ENCODE data around the gene MYCBP. TPM values are rescaled to one million over a fixed set of nuclear protein-coding genes. Genes with fewer than 3 reads are reported as not detected.
A peak's percentile ranks its signal among the peaks of the same experiment; 100 is the strongest.

Gene MYCBP
- total and polyA plus RNA-seq, 11 donors: 3.0 to 26.2 (median 11.1) TPM

DNA sequence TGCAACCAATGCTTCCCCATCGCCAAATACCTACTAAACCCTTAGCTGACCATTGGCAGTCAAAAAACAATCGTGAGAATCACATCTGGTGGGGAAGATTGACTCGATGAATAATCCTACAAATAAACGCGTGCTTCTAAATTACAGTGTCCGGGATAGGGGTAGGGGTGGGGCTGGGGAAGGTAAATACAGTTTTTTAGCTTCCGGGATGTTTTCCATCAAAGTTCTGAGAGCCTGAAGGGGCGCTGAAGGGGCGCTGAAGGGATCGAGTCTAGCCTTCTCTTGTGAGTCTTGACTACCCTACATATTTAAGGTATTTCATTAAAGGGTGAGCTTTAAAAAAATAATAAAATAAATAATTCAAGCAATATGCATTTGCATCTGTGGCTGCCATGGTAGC, 54.1 kb downstream of the MYCBP start:
- no peak overlapping the region for H3K4me3 ChIP-seq
- no peaks in the 10 kb centered on the region for H3K36me3 ChIP-seq
- TF ChIP-seq, protein P1, sequence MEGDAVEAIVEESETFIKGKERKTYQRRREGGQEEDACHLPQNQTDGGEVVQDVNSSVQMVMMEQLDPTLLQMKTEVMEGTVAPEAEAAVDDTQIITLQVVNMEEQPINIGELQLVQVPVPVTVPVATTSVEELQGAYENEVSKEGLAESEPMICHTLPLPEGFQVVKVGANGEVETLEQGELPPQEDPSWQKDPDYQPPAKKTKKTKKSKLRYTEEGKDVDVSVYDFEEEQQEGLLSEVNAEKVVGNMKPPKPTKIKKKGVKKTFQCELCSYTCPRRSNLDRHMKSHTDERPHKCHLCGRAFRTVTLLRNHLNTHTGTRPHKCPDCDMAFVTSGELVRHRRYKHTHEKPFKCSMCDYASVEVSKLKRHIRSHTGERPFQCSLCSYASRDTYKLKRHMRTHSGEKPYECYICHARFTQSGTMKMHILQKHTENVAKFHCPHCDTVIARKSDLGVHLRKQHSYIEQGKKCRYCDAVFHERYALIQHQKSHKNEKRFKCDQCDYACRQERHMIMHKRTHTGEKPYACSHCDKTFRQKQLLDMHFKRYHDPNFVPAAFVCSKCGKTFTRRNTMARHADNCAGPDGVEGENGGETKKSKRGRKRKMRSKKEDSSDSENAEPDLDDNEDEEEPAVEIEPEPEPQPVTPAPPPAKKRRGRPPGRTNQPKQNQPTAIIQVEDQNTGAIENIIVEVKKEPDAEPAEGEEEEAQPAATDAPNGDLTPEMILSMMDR (IDR thresholded peaks at IDR 0.05): no peak
- TF ChIP-seq POLR2A (IDR thresholded peaks at IDR 0.05): no peak
- H3K9me3 ChIP-seq: peaks cover 0 to 10% (median 0%) of the 10 kb centered on the region in 12 donors
- WGBS, 4 donors: 23 to 36% (median 30%) methylated on average over 9 to 10 of the region's 10 CpGs
- peaks cover 3 to 12% (median 8%) of the 10 kb centered on the region in 12 donors for H3K4me1 ChIP-seq
- DNase-seq (no peak), ATAC-seq (no peak)
- H3K27me3 ChIP-seq: peaks cover 35 to 71% (median 52%) of the 10 kb centered on the region in 9 donors
- intact Hi-C loops (cut with DNase I): loop anchor here (2.0 to 10.0 kb wide), 8 partner anchors 207 to 792 kb away; partner anchors contain the start of gene POU3F1 (in 1 of the 10)
- H3K27ac ChIP-seq: no peak overlapping the region

DNA sequence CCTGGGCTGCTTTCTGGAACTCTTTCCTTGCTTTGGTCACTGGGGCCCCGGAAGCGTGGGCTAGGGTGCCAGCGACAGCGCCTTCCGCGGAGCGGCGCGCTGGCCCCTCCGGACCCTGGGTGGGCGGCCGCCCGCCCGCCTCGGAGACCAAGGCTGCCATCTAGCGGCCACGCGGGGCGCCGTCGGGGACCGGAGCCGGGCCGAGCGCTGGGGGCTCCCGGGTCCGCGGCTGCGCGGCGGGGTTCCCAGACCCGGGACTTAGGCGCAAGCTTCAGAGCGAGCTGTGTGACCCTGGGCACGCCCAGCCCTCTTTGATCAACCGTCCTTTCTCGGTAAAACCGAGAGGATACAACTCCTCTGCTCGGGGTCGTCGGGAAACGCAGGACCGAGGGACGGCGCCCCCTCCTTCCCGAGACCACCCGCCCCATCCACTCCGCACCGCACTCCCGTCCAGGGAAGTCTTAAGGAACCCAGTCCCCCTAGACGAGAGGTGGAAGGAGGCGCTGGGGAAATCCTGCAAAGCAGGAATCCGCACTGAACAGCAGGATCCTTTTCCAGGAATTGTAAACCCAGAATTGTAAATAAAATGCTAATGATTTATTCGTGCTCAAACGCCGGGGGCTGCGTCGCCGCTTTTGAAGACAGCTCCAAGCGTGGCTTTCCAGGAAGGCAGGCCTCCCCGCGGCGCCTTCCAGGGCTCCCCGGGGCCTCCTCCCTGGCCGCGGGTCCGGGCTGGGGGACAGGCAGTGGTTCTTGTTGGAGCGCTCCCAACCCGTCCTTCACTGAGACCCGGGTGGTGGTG, 54.8 kb downstream of the MYCBP start:
- ATAC-seq (peak in 2 of 4 donors; percentile 68 to 76), DNase-seq (peak in 1 of 5 donors; percentile 74)
- TF ChIP-seq, protein P1 (IDR thresholded peaks at IDR 0.05): peak; percentile 57 to 92 (median 82)
- no peak for TF ChIP-seq POLR2A (IDR thresholded peaks at IDR 0.05)
- Histone ChIP-seq H3K27me3 (peaks cover 35 to 75% (median 58%) of the 10 kb centered on the region in 9 donors), H3K4me1 (peaks cover 3 to 12% (median 8%) of the 10 kb centered on the region in 12 donors), H3K27ac (no peak overlapping the region), H3K4me3 (peak overlapping the region; percentile 9 to 42 (median 24)), H3K36me3 (no peaks in the 10 kb centered on the region), H3K9me3 (peaks cover 0 to 10% (median 0%) of the 10 kb centered on the region in 12 donors)
- WGBS, 4 donors: 1 to 9% (median 1%) methylated on average over 18 to 70 of the region's 70 CpGs
- intact Hi-C loops (cut with DNase I): loop anchor here (1.0 to 10.0 kb wide), 9 partner anchors 206 to 791 kb away; partner anchors contain the start of gene POU3F1 (in 1 of the 10)

DNA sequence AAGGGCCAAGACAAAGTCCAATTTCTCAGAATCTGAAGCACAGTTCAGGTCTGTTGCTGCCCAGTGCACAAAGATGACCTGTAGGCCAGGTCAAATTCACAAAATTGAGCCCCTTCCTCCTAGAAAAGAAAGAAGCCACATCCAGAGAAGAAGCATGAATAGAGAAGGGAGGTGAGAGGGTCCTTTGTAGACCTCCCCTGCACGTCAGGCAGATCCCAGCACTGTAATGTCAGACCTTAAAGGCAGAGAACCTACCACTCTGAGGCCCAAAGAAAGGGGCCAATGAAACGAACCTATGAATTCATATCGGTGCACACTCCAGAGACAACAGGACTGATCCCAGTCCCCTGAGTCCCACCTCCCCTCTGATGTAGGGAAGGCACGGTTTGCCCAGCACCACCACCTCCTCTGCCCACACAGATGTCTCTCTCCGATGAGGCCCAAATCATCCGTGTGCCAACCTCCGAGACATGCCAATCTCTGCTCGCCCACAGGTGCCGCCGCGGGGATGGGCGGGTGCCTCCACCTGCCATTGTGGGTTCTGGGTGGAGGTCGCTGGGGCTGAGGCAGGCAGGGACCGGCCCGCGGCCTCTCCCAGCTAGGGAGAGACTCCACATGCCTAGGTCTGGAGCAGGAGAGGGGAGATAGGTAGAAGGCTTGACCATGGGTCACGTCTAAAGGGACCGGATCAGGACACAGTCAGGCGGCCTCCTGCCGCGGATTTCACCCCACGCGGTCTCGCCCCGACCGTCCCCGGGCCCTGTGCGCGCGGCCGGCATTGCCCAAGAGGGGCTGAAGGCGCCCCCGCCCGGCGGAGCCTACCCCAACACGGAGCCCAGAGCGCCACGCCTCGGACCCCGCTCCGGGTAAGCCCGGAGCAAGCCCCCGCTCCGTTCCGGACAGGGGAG, 55.6 kb downstream of the MYCBP start:
- Histone ChIP-seq H3K9me3 (peaks cover 0 to 10% (median 0%) of the 10 kb centered on the region in 12 donors), H3K4me1 (peaks cover 3 to 12% (median 8%) of the 10 kb centered on the region in 12 donors), H3K36me3 (no peaks in the 10 kb centered on the region), H3K4me3 (peak overlapping the region; percentile 9 to 42 (median 24)), H3K27ac (no peak overlapping the region), H3K27me3 (peaks cover 35 to 80% (median 60%) of the 10 kb centered on the region in 9 donors)
- no peak for ATAC-seq
- intact Hi-C loops (cut with DNase I): loop anchor here (1.0 to 10.0 kb wide), 9 partner anchors 205 to 790 kb away; partner anchors contain the start of gene POU3F1 (in 1 of the 10)
- no peak for DNase-seq
- 32 to 88% (median 43%) methylated on average over 12 to 45 of the region's 45 CpGs for WGBS, 4 donors
- TF ChIP-seq, protein P1 (IDR thresholded peaks at IDR 0.05): no peak
- TF ChIP-seq POLR2A (IDR thresholded peaks at IDR 0.05): no peak

All from heart left ventricle (tissue), 16 donors.